Pulmonary artery endothelial cell (primary cell): ENCODE results near the gene KDSR. TPM values are rescaled to one million over a fixed set of nuclear protein-coding genes. Genes with fewer than 3 reads are reported as not detected.

Experiments used
- DNase-seq: peaks from one replicate; pipeline ENCODE4 v3.0.0-alpha.2; 2011; ENCODE audit warnings: low read depth, low spot score
- total RNA-seq: library from RNA; depleted of rRNA; stranded (reverse); fragments of >200 nt; gene quantifications from 2 replicates; pipeline ENCODE4 v1.2.3, GENCODE V29; 2014

KDSR gene
- total RNA-seq, 1 donor from 2014 or later: 17.6 TPM

DNA sequence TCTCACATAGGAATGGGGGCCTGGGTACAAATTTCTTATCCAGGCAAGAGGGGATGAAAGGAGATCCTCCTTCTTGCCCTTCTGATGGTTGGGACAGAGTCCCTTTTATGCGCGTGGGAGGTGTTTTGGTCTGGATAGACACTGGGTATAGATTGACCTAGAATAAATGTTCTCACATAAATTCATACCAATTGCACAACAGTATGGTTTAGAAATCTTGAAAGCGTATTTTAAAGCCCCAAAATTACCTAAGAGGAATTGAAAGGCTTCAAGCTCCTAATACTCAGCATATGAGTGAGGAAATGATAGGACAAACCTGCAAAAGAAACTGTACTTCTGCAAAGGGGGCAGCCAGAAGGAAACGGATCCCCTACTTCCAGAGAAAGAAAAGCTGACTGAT, 44.8 kb downstream of the KDSR start:
- no peak for DNase-seq

DNA sequence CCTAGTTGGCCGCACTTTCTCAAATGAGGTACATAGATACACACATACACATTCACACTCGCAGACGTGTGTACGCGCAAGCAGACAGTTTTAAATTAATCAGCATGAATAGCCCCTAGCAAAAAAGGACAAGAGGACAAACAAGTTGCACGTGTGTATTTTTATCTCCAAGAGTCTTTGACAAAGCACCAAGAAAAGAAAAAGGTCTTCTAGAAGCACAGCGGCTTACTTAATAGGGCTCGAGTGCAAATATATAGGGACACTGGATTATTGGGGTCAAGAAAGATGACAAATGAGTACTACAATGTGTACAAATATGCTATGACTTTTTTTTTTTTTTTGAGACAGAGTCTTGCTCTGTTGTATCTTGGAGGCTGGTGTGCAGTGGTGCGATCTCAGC, 45.7 kb downstream of the KDSR start:
- DNase-seq: no peak

DNA sequence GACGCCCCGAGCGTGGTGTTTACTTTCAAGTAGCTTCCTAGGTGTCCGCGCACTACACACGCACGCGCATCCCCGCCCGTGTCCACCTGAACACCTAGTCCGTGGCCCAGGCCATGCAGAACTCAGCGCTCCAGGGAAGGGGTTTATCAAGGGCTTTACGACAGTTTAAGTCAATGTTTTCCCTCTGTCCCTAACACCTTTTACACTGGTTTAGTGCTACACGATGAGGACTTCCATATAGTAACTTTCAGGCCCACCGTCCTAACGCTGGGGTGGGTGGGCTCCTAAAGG, 46.1 kb downstream of the KDSR start:
- DNase-seq: no peak

DNA sequence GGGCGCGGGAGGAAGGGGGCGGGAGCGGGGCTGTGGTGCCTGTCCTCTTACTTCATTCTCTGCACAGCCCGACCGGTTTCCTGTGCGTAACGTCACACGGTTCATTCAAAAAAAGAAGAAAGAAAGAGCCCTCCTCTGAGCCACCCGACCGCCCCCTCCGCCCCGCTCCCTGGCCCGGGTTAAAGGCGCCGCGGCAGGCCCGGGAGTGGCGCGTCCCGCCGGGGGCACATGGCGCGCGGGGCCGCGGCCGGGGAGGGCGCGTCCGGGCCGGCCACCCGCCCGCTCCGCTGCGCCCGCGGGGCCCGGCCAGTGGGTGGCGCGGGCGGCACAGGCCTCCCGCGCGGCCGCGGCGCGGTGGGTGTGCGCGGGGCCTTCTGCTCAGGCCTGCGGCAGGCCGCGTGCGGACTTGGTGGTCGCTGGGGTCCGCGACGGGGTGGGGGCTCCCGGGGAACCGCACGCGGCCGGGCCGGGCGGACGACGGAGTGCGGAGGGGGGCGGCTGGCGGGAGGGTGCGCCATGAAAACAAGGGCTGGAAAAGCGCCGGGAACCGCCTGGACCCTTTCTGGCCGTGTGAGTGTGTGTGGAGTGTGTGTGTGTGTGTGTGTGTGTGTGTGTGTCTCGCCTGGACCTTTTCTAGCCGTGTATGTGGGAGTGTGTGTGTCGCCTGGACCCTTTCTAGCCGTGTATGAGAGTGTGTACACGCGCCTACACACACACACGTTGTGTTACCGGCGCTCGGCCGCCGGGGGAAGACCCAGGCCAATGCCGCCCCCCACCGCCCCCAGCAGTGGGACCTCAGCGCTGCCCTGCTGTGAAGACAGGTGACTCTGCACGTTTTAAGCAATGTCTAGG, 46.7 kb downstream of the KDSR start:
- DNase-seq: no peak

DNA sequence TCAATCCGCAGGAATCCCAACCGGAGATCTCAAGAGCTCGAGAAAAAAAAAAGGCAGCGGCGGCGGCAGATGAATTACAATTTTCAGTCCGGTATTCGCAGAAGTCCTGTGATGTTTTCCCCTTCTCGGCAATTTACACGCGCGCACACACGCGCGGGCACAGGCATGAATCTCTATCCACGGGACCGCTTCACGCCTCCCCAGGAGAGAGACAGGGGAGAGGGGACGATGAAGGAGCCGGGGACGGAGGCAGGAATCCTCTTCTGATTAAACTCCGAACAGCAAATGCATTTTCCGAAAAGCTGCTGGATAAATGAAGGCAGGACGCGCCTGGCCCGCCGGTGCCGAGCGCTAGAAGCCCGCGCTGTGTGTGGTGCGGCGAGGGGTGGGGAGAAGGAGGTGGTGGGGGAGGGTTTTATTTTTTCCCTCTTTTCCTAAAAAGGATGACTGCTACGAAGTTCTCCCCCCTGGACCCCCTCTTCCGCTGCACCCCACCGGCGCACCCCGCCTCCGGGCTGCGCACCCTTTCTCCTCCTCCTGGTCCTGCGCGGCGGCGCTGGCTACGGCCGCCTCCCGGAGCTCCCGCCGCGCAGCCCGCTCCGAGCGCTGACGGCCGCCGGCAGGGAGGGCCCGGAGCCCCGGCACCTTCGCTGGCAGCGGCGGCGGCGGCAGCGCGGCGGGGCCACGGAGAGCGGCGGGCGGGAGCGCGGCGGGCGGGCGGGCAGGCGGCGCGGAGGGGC, 47.5 kb downstream of the KDSR start, which contains the start of gene BCL2:
BCL2 (minus strand) TSS at position 387 of the 740 bp plus-strand sequence.
- no peak for DNase-seq

DNA sequence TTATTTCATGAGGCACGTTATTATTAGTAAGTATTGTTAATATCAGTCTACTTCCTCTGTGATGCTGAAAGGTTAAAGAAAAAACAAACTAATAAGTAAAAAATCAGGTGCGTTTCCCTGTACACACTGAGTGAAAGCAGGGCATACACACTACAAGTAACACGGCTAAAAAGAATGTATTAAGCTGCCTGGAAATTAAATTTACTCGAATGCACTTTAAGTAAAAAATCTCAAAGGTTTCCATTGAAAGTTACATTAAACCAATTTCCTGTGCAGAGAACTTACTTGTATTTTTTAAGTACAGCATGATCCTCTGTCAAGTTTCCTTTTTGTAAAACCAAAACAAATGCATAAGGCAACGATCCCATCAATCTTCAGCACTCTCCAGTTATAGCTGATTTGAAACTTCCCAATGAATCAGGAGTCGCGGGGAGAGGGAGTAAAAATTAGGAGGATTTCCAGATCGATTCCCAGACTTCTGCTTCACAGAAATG, 48.1 kb downstream of the KDSR start:
- DNase-seq: no peak

DNA sequence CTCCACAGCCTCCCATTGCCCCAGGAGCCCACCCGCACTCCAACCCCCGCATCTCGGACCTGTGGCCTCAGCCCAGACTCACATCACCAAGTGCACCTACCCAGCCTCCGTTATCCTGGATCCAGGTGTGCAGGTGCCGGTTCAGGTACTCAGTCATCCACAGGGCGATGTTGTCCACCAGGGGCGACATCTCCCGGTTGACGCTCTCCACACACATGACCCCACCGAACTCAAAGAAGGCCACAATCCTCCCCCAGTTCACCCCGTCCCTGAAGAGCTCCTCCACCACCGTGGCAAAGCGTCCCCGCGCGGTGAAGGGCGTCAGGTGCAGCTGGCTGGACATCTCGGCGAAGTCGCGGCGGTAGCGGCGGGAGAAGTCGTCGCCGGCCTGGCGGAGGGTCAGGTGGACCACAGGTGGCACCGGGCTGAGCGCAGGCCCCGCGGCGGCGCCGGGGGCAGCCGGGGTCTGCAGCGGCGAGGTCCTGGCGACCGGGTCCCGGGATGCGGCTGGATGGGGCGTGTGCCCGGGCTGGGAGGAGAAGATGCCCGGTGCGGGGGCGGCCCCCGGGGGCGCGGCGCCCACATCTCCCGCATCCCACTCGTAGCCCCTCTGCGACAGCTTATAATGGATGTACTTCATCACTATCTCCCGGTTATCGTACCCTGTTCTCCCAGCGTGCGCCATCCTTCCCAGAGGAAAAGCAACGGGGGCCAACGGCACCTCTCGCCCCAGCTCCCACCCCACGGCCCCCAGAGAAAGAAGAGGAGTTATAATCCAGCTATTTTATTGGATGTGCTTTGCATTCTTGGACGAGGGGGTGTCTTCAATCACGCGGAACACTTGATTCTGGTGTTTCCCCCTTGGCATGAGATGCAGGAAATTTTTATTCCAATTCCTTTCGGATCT, 48.8 kb downstream of the KDSR start:
- DNase-seq: no peak

DNA sequence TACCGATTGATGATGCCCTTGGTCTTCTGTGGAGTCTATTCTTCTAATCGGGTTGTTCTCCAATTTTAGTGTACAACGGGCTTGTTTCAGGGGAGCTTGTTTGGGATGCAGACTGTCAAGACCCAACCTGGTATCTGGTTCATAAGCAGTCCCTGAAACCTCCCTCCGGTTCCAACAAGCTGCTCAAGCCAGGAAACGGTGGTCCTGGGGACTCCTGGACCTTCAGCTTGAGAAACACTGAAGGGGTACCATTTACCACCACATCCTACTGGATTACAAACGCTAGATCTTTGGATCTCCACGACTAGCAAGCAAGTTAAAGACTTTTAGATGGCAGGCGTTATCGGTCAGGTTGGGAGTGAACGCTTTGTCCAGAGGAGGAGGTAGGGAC, 49.5 kb downstream of the KDSR start:
- DNase-seq: no peak

DNA sequence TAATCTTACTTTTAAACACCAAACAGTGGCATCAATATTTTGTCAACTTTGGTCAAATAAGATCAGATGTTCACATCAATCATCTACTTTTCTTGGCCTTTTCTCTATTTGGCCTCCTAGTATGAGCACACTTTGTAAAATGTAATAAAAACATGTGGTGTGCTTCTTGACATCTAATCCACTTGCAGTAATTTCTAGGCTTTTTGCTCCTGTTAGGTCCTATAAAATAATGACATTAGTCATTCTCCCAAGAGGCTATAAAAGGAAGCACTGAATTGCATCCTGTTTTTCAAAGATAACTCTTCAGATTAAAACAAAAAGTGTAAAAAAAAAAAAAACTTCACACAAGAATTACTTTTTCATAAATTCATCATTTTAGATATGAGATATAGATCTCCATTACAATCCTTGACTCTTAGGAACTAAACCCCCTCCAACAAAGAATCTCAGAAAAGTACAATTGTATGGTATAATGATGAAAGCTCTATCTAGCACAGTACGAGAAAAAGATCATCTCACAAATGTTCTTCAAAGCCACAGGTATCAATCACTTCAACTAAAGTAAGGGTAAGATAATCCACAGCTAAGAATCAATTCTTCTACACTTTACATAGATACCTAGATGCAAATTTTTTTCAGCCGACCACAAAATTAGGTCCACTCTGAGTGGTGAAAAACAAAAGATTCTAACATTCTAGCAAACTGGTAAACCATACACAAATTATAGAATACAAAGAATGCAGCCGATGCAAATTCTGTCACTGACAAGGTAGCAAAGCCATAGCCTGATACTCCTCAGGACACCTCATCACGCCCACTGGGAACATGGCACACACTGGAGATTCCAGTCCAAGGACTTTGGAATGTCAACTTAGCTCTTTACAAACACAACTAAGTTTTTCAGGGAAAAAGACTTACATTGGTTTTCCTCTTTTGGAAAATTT, 50.1 kb downstream of the KDSR start:
- no peak for DNase-seq

DNA sequence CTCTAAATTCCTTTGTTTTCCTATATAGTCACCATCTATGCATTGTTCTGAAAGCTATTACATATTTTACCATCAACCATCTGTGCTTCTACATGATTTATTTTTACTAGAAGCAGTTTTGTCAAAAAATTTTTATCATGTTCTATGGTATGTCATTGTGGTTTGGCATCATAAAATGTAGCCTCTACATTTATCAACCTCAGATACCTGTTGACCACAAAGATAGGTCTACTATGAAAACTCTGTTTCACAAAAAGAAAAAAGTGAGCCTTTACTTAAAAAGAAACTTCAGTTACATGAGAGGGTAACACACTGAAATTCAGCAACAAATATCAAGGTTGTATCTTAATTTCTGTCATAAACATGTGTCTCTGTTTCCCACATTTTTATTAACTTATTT, 51.1 kb downstream of the KDSR start:
- no peak for DNase-seq

DNA sequence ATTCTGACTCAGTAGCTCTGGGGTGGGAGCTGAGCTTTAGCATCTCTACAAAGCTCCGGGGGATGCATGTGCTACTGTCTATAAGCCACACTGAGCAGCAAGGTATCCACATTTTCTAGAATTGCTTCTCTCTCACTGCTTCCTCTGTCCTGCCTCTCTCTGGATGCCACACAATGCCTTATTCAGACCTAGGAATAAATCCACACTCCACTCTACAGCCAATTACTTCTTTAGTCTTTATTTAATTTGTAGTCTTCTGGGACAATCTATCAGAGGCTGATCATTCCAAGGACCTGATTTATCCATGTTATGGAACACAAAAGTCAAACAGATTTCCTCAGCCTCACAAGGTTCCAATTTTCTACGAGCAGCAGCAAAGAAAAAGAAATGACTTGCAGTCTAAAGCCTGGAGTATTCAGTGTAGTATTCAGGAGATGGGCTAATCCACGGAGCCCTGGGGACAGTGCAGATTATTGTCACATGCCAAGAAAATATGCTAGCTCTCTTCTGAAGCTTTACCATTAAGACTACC, 51.8 kb downstream of the KDSR start:
- DNase-seq: no peak

DNA sequence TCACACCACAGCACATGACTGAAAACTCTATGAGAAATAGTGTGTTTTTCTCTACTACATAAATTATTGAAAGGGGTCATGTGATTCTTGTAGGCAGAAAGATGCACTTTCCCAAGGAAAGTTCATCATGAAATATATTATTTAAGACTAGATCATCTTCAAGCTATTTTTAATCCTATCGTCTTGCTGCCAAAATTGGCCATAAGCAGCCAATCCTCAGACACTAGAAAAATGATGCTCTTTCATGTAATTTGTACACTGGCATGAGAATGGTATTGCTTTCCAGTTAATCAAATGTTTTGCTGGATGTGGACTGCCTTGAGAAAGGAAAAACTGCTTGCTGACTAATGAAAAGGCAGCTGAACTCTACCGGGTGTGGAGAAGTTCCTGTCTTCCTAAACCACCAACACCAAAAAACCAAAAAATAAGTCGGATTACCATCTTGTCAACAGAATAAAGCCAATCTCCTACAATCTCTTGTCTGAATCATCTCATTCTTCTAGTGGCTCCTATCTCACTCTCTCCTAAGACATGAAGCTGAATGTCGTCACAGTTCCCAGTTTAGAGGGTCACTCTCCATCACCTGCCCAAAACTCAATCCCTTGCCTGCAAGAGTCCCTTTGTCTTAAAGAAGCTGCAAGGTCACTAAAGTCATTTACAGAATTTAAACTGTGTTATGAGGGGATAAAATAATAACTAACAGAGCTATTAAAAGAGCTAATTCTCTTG, 52.8 kb downstream of the KDSR start:
- no peak for DNase-seq

DNA sequence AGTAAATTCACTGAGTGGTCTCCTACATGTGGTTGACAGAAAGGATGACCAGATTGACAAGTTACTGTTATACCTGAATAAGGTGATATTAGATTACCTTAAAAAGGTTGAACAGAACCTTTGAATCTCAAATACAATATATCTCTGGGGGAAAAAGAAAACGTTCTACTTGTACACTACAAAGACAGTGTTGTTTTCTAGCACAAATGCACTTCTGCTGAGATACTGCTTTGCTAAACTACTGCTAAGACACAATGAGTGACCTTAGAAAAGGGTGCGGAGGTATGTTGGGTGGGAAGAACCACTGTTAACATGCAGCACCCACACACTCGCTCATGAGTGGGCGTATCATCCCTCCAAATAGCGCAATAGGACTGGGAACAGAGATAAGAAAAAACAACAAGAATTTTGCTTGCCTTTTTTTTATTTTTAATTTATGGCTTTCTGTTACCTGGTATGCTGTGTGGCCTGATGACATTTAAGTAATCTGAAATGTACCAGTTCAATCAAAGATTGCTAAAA, 53.5 kb downstream of the KDSR start:
- no peak for DNase-seq

DNA sequence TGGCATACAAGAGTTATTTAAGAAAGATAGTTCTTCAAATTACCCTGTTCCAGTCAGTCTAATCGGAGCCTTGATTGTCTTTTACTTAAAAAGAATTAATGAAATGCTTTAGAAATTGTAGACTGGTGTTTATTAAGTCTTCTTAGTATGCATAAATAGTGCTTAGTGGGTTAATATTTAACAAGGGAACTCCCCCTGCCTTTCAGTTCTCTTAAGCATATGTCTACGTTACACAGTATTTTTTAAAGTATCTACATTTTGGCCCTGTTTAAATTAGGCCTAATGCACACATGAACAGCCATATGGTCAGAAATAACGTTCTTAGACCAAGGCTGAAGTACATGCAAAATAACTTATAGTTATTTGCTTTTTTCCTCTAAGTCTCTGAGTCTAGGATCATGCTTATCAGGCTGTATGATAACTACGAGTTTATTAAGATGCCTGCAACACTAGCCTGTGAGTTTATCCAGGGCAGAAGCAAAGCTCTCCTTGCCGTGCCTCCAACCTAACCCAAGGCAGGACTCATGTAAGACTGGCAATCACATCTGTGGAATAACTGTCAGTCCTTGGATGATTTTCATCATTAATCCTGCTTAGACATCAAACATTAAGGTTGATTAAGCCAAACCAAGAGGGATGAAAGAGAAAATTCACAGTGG, 54.1 kb downstream of the KDSR start:
- DNase-seq: no peak

DNA sequence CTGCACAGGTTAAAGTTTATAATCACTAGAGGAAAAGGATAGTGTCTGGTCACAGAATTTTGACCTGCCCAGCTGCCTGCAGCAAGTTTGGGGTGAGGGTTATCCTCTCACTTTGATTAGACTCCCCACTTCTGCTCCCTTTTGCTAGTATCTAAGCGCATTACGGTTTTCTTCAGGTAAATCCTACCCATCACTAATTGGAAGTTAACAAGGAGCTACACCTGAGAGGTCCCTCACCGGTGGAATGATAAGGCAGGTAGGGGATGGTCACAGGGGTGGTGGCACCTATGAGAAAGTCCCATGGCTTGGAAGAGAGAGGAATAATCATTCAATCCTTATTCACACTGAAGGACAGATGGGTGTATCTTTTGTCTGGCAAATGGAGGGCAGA, 55.0 kb downstream of the KDSR start:
- no peak for DNase-seq

DNA sequence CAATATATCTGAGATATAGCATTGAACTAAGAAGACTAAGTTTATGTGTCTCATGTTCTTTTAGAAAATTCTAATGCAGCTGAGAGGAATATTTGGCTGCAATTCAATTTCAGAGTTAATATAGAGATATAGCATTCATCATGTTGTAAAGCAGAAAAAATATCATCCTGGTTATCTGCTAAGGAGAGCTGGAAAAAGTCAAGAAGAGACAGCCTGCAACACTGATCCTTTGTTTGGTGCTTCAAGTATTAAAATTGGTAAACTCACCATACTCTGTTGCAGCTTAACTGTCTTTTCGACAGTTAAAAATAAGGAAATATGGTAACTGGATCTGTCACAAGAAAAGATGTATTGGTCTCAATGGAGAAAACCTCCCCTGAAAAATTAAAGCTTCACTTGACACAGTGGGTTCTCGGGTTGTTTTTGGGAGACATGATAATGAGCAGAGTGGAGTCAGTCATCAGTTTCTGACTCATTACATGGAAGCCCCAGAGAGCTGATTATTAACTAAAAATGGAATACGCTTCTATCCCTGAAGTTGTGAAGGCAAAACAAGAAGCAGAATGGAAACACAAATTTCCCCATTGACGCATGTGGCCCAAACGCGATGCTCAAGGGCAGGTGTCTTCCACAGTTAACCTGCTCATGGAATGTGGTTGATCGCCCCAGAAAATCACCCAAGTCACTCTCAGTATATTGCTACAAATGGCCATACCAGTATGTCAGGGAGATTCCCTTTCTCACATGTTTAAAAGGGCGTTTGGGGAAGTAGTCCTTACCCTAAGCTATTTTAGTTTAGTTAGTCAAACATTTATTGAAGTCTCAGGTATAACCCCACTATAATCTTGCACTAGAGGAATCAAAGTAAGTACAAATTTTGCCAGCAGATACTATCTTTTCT, 55.6 kb downstream of the KDSR start:
- no peak for DNase-seq

DNA sequence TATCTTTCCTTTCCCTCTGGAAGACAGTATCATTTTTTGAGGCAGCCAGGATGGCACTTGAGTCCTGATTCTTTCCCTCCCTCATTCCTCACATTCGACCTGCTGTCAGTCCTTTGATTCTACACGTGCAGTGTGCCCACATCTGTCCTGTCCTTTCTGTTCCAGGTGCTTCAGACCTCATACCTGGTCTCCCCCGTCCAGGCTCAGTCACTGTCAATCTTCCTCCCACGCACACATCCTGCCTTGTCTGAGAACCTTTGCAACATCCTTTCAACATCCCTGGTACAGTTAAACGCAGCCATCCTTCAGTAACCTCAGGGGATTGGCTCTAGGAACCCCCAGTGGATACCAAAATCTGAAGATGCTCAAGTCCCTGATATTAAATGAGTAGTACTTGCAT, 57.6 kb downstream of the KDSR start:
- no peak for DNase-seq
